Fibroblast of skin of scalp (primary cell): Measurements from ENCODE around the gene HCAR2.
"Not testable (repeated sequence)": the region's sequence is repeated elsewhere in the genome, so short reads cannot be mapped to it uniquely, and the experiment has no call there.

Experiments
- DNase-seq: peaks from one replicate; pipeline ENCODE4 v3.0.0-alpha.2; 2013

HCAR2 gene

DNA sequence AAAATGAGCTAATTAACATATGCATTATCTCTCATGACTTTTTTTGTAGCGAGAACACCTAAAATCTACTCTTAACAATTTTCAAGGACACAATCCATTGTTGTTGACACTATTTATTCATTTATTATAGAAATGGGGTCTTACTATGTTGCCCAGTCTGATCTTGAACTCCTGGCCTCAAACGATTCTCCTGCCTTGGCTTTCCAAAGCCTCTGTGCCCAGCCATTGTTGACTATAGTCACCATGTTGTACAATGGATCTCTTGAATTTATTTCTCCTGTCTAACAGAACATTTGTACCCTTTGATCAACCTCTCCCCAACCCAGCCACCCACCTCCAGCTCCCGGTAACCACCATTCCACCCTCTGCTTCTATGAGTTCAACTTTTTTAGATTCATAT lies 41.2 kb downstream of the HCAR2 start:
- no peak for DNase-seq

DNA sequence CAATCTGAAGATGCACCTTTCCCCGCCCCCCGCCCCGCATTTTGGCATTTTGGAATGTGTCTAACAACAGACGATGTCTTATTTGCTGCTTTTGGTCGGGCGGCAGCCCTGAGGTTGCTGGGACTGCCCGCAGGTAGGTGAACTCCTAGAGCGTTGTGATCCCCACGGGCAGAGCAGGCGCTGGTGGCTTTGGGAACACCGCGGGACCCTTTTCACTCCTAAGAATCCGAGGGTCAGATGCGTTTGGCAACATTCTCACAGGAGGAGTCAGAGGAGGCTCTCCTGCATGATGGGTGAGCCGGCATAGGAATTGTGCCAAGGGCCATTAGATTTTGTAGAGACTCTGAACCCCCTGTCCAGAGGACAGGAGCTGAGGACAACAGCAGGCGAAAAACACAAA lies 41.9 kb downstream of the HCAR2 start:
- no peak for DNase-seq

- DNase-seq, result no peak
These were observed 43.6 kb downstream of the HCAR2 start for GRCh38 chr12:122659579-122659978.

DNA sequence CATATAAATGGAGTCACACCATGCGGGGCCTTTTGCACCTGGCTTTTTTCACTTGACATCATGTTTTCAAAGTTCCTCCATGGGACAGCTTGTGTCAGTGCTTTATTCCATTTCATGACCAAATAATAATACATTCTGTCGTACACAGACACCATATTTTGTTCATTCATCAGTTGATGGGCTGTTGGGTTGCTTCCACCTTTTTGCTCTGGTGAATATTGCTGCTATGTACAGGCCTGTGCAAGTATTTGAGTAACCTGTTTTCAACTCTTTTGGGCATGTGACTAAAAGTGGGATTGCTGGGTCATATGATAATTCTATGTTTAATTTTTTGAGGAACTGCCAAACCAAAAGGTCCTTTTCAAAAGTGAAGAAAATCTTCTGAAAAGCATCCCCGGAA lies 46.9 kb downstream of the HCAR2 start:
- DNase-seq, result no peak

GRCh38 chr12:122653291-122653690 lies 49.9 kb downstream of the HCAR2 start:
- not testable (repeated sequence) for DNase-seq

GRCh38 chr12:122651520-122652224 lies 51.5 kb downstream of the HCAR2 start:
- no peak for DNase-seq
